ENCODE measurements around the gene RUNDC1. TPM values are rescaled to one million over a fixed set of nuclear protein-coding genes. Genes with fewer than 3 reads are reported as not detected.

The RUNDC1 gene
- total RNA-seq, 1 experiment from 2014 or later, result 11.2 TPM

DNA sequence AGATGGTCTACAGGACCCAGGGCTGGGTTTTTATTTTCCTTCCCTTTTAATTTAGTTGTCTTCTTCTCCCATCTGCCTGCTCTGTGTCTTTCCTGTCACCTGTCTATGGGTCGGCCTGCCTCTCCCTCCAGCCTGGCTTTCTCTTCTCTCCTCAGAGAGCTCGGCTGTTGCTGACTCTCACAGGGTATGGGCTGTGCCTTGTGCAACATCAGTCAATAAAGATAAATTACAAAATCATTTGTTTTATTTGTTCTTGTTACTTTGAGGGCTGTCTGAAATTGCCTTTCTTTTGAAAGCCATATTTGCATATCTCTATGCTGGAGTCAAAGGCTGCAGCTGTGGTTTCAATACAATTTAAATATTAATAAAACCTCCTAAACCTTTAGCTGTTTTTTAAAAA is 60.3 kb downstream of the RUNDC1 start:
- no TSS peak for BruUV-seq (replicated peaks)
- Histone ChIP-seq H3K4me1 (ENCODE audit: control insufficient read depth, insufficient read depth, low read length) (no peaks in the 10 kb centered on the region), H3K4me3 (ENCODE audit: low read depth in 2 of 2, low read length in 2 of 2) (no peak overlapping the region), H3K27me3 (ENCODE audit: control insufficient read depth, insufficient read depth, low read length) (no peaks in the 10 kb centered on the region), H3K9me3 (ENCODE audit: control insufficient read depth, insufficient read depth, low read depth, low read length) (no peaks in the 10 kb centered on the region), H3K27ac (ENCODE audit: low read length) (no peak overlapping the region), H3K36me3 (ENCODE audit: control insufficient read depth, insufficient read depth, low read length) (no peaks in the 10 kb centered on the region)
- ATAC-seq (no peak), DNase-seq (ENCODE audit: low read depth, low spot score) (no peak)
- TF ChIP-seq, protein P1, sequence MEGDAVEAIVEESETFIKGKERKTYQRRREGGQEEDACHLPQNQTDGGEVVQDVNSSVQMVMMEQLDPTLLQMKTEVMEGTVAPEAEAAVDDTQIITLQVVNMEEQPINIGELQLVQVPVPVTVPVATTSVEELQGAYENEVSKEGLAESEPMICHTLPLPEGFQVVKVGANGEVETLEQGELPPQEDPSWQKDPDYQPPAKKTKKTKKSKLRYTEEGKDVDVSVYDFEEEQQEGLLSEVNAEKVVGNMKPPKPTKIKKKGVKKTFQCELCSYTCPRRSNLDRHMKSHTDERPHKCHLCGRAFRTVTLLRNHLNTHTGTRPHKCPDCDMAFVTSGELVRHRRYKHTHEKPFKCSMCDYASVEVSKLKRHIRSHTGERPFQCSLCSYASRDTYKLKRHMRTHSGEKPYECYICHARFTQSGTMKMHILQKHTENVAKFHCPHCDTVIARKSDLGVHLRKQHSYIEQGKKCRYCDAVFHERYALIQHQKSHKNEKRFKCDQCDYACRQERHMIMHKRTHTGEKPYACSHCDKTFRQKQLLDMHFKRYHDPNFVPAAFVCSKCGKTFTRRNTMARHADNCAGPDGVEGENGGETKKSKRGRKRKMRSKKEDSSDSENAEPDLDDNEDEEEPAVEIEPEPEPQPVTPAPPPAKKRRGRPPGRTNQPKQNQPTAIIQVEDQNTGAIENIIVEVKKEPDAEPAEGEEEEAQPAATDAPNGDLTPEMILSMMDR (IDR thresholded peaks at IDR 0.05), result no peak
- TF ChIP-seq POLR2AphosphoS5 (IDR thresholded peaks at IDR 0.05; ENCODE audit: low read depth, low read length) (no peak), TCF7L2 (IDR thresholded peaks at IDR 0.05; ENCODE audit: low read depth, low read length) (no peak), SIN3A (IDR thresholded peaks at IDR 0.05; ENCODE audit: borderline replicate concordance, insufficient read depth, low read depth, low read length) (no peak)
- TF ChIP-seq, protein P2, sequence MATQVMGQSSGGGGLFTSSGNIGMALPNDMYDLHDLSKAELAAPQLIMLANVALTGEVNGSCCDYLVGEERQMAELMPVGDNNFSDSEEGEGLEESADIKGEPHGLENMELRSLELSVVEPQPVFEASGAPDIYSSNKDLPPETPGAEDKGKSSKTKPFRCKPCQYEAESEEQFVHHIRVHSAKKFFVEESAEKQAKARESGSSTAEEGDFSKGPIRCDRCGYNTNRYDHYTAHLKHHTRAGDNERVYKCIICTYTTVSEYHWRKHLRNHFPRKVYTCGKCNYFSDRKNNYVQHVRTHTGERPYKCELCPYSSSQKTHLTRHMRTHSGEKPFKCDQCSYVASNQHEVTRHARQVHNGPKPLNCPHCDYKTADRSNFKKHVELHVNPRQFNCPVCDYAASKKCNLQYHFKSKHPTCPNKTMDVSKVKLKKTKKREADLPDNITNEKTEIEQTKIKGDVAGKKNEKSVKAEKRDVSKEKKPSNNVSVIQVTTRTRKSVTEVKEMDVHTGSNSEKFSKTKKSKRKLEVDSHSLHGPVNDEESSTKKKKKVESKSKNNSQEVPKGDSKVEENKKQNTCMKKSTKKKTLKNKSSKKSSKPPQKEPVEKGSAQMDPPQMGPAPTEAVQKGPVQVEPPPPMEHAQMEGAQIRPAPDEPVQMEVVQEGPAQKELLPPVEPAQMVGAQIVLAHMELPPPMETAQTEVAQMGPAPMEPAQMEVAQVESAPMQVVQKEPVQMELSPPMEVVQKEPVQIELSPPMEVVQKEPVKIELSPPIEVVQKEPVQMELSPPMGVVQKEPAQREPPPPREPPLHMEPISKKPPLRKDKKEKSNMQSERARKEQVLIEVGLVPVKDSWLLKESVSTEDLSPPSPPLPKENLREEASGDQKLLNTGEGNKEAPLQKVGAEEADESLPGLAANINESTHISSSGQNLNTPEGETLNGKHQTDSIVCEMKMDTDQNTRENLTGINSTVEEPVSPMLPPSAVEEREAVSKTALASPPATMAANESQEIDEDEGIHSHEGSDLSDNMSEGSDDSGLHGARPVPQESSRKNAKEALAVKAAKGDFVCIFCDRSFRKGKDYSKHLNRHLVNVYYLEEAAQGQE (IDR thresholded peaks at IDR 0.05; ENCODE audit: insufficient read depth in 1 of 2, low read depth in 2 of 2, low read length in 1 of 2), result no peak
- in situ Hi-C loops (cut with HindIII; ENCODE audit: low pct_unique_long_range_greater_than_20kb, low sequenced_read_pairs), result no loop called here
- POLR2A ChIA-PET, result no interaction called here
- CTCF ChIA-PET, result no interaction called here
- intact Hi-C loops (cut with micrococcal nuclease; ENCODE audit: unreplicated experiment), result no loop called here

DNA sequence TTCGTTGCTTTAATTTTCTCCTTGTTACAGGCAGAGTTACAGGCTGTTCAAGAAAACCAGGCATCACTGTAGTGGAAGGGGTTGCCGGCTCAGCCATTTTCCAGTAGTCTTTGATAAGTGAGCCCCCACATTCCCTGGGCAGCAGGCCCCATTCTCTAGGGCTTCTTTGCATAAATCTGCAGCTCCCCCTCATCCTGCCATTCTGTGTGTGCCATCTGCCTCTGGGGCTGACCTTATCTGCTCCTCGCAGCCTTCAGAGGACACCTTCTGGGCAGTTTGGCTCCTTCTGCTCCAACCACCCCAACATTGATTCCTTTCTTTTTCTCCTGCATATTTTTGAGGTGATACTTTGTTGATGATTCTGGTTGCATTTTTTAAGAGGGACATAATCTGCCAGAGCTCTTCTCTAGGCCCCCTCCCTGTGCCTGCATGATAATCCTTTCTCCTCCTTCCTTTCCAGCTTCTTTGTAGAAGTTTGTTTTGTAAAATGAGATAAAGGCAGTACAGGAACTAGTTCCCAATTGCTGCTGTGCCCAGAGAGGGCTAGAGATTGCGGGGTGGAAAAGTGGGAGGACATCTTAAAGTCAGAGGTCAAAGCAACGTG is 61.8 kb downstream of the RUNDC1 start:
- BruUV-seq (replicated peaks), result no TSS peak
- no peaks in the 10 kb centered on the region for H3K4me1 ChIP-seq (ENCODE audit: control insufficient read depth, insufficient read depth, low read length)
- no peak overlapping the region for H3K4me3 ChIP-seq (ENCODE audit: low read depth in 2 of 2, low read length in 2 of 2)
- DNase-seq (ENCODE audit: low read depth, low spot score) (no peak), ATAC-seq (no peak)
- POLR2A ChIA-PET, result interaction anchor here (0.6 kb wide), 1 partner anchor 9 kb away, joined by 5 read pairs; no protein-coding TSS in a partner anchor
- no peak overlapping the region for H3K27ac ChIP-seq (ENCODE audit: low read length)
- H3K27me3 ChIP-seq (ENCODE audit: control insufficient read depth, insufficient read depth, low read length), result no peaks in the 10 kb centered on the region
- H3K9me3 ChIP-seq (ENCODE audit: control insufficient read depth, insufficient read depth, low read depth, low read length), result no peaks in the 10 kb centered on the region
- intact Hi-C loops (cut with micrococcal nuclease; ENCODE audit: unreplicated experiment) (no loop called here), in situ Hi-C loops (cut with HindIII; ENCODE audit: low pct_unique_long_range_greater_than_20kb, low sequenced_read_pairs) (no loop called here)
- no peaks in the 10 kb centered on the region for H3K36me3 ChIP-seq (ENCODE audit: control insufficient read depth, insufficient read depth, low read length)
- CTCF ChIA-PET, result no interaction called here
- TF ChIP-seq POLR2AphosphoS5 (IDR thresholded peaks at IDR 0.05; ENCODE audit: low read depth, low read length), result no peak
- TF ChIP-seq, protein P1 (IDR thresholded peaks at IDR 0.05), result no peak
- TF ChIP-seq TCF7L2 (IDR thresholded peaks at IDR 0.05; ENCODE audit: low read depth, low read length), result no peak
- TF ChIP-seq, protein P2 (IDR thresholded peaks at IDR 0.05; ENCODE audit: insufficient read depth in 1 of 2, low read depth in 2 of 2, low read length in 1 of 2), result no peak
- TF ChIP-seq SIN3A (IDR thresholded peaks at IDR 0.05; ENCODE audit: borderline replicate concordance, insufficient read depth, low read depth, low read length), result no peak
